ENCODE data around the gene NAALADL2.

The NAALADL2 gene

GRCh38 chr3:175404621-175405020, 545.5 kb downstream of the NAALADL2 start:
- DNase-seq (ENCODE audit: low read depth), result no peak
- no peak for TF ChIP-seq CTCF (conservative IDR thresholded peaks at IDR 0.05; ENCODE audit: low read depth, low read length)
- H3K4me3 ChIP-seq (ENCODE audit: low read depth, low read length), result no peak overlapping the region

DNA sequence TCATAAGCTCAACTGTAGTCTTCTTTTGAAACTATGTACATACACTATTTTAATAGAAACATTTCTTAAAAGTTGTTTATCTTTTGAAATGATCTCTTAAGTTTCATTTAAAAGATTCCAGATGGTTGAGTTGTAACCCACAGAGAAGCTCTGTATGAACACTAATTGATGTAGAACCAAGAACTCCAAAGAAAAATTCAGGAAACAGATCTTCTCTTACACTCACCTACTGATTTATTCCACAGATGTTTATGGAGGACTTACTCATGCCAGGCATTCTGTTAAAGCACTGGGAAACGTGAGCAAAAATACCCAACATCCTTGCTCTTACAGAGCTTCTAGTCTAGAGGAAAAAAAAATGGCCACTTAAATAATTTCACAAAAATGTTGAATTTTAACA, 551.1 kb downstream of the NAALADL2 start:
- H3K4me3 ChIP-seq (ENCODE audit: low read depth, low read length), result no peak overlapping the region
- no peak for DNase-seq (ENCODE audit: low read depth)
- no peak for TF ChIP-seq CTCF (conservative IDR thresholded peaks at IDR 0.05; ENCODE audit: low read depth, low read length)

DNA sequence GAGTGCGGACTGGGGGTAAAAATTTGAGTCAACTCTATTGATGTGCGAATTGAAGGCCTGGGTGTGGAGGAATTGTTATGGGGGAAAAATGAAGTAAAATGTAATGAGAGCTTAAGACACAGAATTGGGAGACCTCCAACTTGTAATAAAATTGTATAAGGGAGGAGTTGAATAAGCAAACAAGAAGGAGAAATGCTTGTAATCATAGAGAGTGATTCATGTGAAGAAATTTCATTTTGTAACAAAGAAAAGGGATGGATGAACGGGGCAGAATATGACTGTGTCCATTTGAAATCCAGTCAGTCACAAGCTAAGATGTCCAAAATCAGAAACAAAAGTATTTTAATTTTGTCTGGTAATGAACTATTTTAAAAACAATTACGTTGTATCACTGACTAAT, 552.3 kb downstream of the NAALADL2 start:
- no peak for TF ChIP-seq CTCF (conservative IDR thresholded peaks at IDR 0.05; ENCODE audit: low read depth, low read length)
- no peak for DNase-seq (ENCODE audit: low read depth)
- no peak overlapping the region for H3K4me3 ChIP-seq (ENCODE audit: low read depth, low read length)

GRCh38 chr3:175411946-175412345, 552.8 kb downstream of the NAALADL2 start:
- H3K4me3 ChIP-seq (ENCODE audit: low read depth, low read length), result no peak overlapping the region
- no peak for DNase-seq (ENCODE audit: low read depth)
- TF ChIP-seq CTCF (conservative IDR thresholded peaks at IDR 0.05; ENCODE audit: low read depth, low read length), result no peak

DNA sequence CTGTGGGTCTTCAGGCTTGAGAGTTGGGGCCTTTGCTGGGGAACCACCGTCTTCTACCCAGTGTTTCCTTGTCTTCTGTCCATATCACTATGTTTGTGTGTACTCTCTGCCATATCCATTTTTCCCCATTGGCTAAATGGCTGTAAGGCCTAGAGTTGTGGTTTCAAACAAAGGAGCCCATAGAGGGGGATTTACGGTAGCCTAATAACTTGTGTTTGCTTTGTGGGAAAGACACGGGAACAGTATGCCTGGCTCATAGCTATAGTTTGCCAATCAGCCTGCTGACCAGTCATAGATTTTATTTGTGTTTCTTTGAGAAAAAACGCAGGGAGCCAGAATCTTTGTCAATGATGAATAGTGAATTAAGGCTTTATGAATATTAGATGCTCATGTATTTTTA, 554.8 kb downstream of the NAALADL2 start:
- no peak overlapping the region for H3K4me3 ChIP-seq (ENCODE audit: low read depth, low read length)
- no peak for DNase-seq (ENCODE audit: low read depth)
- TF ChIP-seq CTCF (conservative IDR thresholded peaks at IDR 0.05; ENCODE audit: low read depth, low read length), result no peak

DNA sequence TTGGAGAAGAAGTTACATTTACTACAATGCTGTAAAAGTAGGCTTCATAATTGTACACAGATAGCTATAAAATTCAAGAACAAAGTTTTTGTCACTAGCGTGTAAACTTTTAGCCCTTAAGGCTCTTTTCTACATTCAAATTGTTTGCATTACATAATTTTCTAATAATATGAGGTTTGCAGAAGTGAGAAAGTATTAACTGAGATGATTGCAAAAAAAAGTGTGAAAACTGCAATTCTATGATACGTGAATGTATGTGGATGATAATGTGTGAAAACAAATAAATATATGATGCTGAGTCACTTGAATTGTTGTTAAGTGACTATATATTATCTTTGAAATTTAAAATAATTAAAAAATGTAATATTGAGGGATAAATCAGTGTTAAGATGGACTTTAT, 557.5 kb downstream of the NAALADL2 start:
- DNase-seq (ENCODE audit: low read depth), result no peak
- no peak for TF ChIP-seq CTCF (conservative IDR thresholded peaks at IDR 0.05; ENCODE audit: low read depth, low read length)
- no peak overlapping the region for H3K4me3 ChIP-seq (ENCODE audit: low read depth, low read length)

- no peak for DNase-seq (ENCODE audit: low read depth)
- TF ChIP-seq CTCF (conservative IDR thresholded peaks at IDR 0.05; ENCODE audit: low read depth, low read length), result no peak
These were observed 558.3 kb downstream of the NAALADL2 start for GRCh38 chr3:175417426-175417825.

More at GRCh38 chr3:175417426-175417825, 558.3 kb downstream of the NAALADL2 start:
- H3K4me3 ChIP-seq (ENCODE audit: low read depth, low read length), result no peak overlapping the region

Measured in choroid plexus epithelial cell (primary cell).